ENCODE results near the gene PLEKHA6.

Gene PLEKHA6

GRCh38 chr1:204359474-204360255 lies at the start of gene PLEKHA6:
PLEKHA6 (minus strand) TSS chr1:204359929; CDS start chr1:204273727, 86,202 bp downstream.
- no peak for DNase-seq (ENCODE audit: low spot score)

- DNase-seq (ENCODE audit: low spot score): no peak
Observed at GRCh38 chr1:204409123-204409522, 49.4 kb upstream of the PLEKHA6 start.

GRCh38 chr1:204408602-204409001 lies 48.9 kb upstream of the PLEKHA6 start:
- no peak for DNase-seq (ENCODE audit: low spot score)

- peak; percentile 30 for DNase-seq (ENCODE audit: low spot score)
Observed at GRCh38 chr1:204408074-204408507, 48.4 kb upstream of the PLEKHA6 start.

GRCh38 chr1:204407295-204407971 lies 47.7 kb upstream of the PLEKHA6 start:
- no peak for DNase-seq (ENCODE audit: low spot score)

GRCh38 chr1:204406621-204407020 lies 46.9 kb upstream of the PLEKHA6 start:
- no peak for DNase-seq (ENCODE audit: low spot score)

- DNase-seq (ENCODE audit: low spot score): no peak
Observed at GRCh38 chr1:204405988-204406387, 46.3 kb upstream of the PLEKHA6 start.

- DNase-seq (ENCODE audit: low spot score): no peak
Observed at GRCh38 chr1:204404629-204405028, 44.9 kb upstream of the PLEKHA6 start.

- no peak for DNase-seq (ENCODE audit: low spot score)
Observed at GRCh38 chr1:204402391-204402790, 42.7 kb upstream of the PLEKHA6 start.

- no peak for DNase-seq (ENCODE audit: low spot score)
Observed at GRCh38 chr1:204401730-204402129, 42.0 kb upstream of the PLEKHA6 start.

GRCh38 chr1:204400882-204401510 lies 41.3 kb upstream of the PLEKHA6 start:
- no peak for DNase-seq (ENCODE audit: low spot score)

GRCh38 chr1:204398197-204399125 lies 38.7 kb upstream of the PLEKHA6 start:
- DNase-seq (ENCODE audit: low spot score): peak; percentile 93

GRCh38 chr1:204396015-204396583 lies 36.4 kb upstream of the PLEKHA6 start:
- no peak for DNase-seq (ENCODE audit: low spot score)

- DNase-seq (ENCODE audit: low spot score): no peak
Observed at GRCh38 chr1:204391629-204392028, 31.9 kb upstream of the PLEKHA6 start.

- DNase-seq (ENCODE audit: low spot score): no peak
Observed at GRCh38 chr1:204390751-204391466, 31.2 kb upstream of the PLEKHA6 start.

- no peak for DNase-seq (ENCODE audit: low spot score)
Observed at GRCh38 chr1:204385727-204386126, 26.0 kb upstream of the PLEKHA6 start.

GRCh38 chr1:204384636-204385352 lies 25.1 kb upstream of the PLEKHA6 start:
- DNase-seq (ENCODE audit: low spot score): no peak

- no peak for DNase-seq (ENCODE audit: low spot score)
Observed at GRCh38 chr1:204383163-204383904, 23.6 kb upstream of the PLEKHA6 start.

GRCh38 chr1:204382714-204383083 lies 23.0 kb upstream of the PLEKHA6 start:
- DNase-seq (ENCODE audit: low spot score): no peak
